Upper lobe of right lung (tissue), 1 donor: ENCODE measurements around the gene ZNF277. TPM values are rescaled to one million over a fixed set of nuclear protein-coding genes. Genes with fewer than 3 reads are reported as not detected.

Experiments
- ATAC-seq: fragments of 200-7000 bp; cut with Tn5 transposase; one replicate; pipeline ENCODE4 v1.9.1; 2020; ENCODE audit warnings: mild to moderate bottlenecking, moderate library complexity
- DNase-seq: peaks from one replicate; pipeline ENCODE4 v3.0.0-alpha.2; 2020
- H3K27ac ChIP-seq: fragments of 200-600 bp; one replicate; pipeline ENCODE4 v1.8.0; 2022
- H3K27me3 ChIP-seq: fragments of 200-600 bp; one replicate; pipeline ENCODE4 v1.8.0; 2022; ENCODE audit warnings: mild to moderate bottlenecking
- H3K36me3 ChIP-seq: fragments of 200-600 bp; one replicate; pipeline ENCODE4 v1.8.0; 2022
- H3K4me1 ChIP-seq: fragments of 200-600 bp; one replicate; pipeline ENCODE4 v1.8.0; 2022
- H3K4me3 ChIP-seq: fragments of 200-600 bp; one replicate; pipeline ENCODE4 v1.8.0; 2022; ENCODE audit warnings: mild to moderate bottlenecking
- H3K9me3 ChIP-seq: fragments of 200-600 bp; one replicate; pipeline ENCODE4 v1.8.0; 2022
- CTCF ChIP-seq: fragments of 200-600 bp; IDR thresholded peaks from one replicate; pipeline ENCODE4 v1.8.0; 2022; ENCODE audit warnings: antibody characterized with exemption
- intact Hi-C: fragments of 100-400 bp; cut with DNase I; formaldehyde crosslinking; loops from one replicate; pipeline ENCODE4 v1.11.0; 2022
- total RNA-seq: library from RNA; stranded (reverse); fragmentation: NEBNext Ultra II Directional; extraction: Animal tissue kit (Norgen Biotek cat#: 25700); gene quantifications from one replicate; pipeline ENCODE4 v1.2.1, GENCODE V29; 2021
- donor health status: DM: no; HTN: yes; CAD: no; lungs with severe emphysema.

The ZNF277 gene
- total RNA-seq, 1 donor from 2014 or later = 31.0 TPM

DNA sequence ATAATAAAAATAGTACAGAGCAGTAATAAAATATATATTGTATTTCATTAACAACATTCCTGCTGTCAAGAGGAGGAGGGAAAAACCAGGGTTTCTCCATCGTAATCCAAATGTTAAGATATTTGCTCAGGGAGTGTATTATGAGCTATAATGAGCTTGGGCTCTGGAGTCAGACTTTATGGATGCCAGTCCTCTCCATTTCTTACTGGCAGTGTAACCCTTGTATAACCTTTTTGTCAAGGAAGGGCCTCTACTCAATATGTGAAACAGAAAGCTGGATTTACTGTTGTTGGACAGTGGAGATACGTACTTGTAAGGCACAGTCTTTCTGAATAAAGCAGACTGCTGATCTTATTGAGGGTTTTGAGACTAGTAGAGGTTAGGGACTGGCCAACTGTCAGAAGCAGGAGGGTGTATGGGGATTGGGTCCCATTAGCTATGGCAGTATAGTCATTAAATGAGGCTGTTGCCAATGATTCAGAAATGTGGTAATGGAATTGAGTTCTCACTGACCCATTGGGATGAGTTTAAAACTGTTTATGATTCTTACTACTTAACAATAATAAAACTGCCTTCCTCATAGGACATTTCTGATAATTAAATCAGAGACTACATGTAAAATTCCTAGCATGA, 56.5 kb downstream of the ZNF277 start:
- H3K9me3 ChIP-seq = no peaks in the 10 kb centered on the region
- no peak for TF ChIP-seq CTCF
- H3K27me3 ChIP-seq = no peaks in the 10 kb centered on the region
- no peak overlapping the region for H3K4me3 ChIP-seq
- no peak overlapping the region for H3K27ac ChIP-seq
- ATAC-seq = peak; percentile 72
- H3K36me3 ChIP-seq = no peaks in the 10 kb centered on the region
- no peak for DNase-seq
- intact Hi-C loops = no loop called here
- peaks cover 25% of the 10 kb centered on the region for H3K4me1 ChIP-seq

DNA sequence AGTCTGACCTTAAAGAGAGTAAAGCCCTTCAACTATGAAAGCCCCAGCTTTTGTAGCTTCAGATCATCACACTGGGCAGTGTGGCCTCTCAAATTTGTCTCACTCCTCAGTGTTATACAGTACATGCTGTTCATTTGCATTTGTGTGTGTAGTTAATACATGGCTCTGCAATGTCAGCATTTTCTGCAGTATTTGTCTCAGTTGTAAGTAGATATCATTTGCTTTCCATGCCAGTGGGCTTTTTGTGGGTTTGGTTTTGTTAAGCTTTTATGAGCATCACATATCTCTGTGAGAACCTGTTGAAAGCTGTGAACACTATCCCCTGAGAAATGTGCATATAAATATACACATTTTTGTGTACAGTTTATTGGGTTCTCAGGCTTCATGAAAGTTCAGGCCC, 57.0 kb downstream of the ZNF277 start:
- Histone ChIP-seq H3K27me3 (no peaks in the 10 kb centered on the region), H3K4me1 (peaks cover 25% of the 10 kb centered on the region), H3K27ac (no peak overlapping the region), H3K9me3 (no peaks in the 10 kb centered on the region), H3K36me3 (no peaks in the 10 kb centered on the region), H3K4me3 (no peak overlapping the region)
- intact Hi-C loops = no loop called here
- DNase-seq (no peak), ATAC-seq (no peak)
- TF ChIP-seq CTCF = no peak

DNA sequence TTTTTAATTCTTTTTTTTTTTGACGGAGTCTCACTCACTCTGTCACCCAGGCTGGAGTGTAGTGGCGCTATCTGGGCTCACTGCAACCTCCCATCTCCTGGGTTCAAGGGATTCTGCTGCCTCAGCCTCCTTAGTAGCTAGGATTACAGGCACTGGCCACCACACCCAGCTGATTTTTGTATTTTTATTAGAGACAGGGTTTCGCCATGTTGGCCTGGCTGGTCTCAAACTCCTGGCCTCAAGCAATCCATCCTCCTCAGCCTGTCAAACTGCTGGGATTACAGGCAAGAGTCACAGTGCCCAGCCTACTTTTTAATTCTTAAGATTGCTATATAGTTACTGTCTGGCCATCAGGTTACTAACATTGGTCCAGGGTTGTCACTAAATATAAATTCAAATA, 59.6 kb downstream of the ZNF277 start:
- no peaks in the 10 kb centered on the region for H3K27me3 ChIP-seq
- no peak for TF ChIP-seq CTCF
- peaks cover 25% of the 10 kb centered on the region for H3K4me1 ChIP-seq
- H3K36me3 ChIP-seq = no peaks in the 10 kb centered on the region
- H3K9me3 ChIP-seq = no peaks in the 10 kb centered on the region
- H3K27ac ChIP-seq = no peak overlapping the region
- ATAC-seq (no peak), DNase-seq (no peak)
- intact Hi-C loops = no loop called here
- H3K4me3 ChIP-seq = no peak overlapping the region

DNA sequence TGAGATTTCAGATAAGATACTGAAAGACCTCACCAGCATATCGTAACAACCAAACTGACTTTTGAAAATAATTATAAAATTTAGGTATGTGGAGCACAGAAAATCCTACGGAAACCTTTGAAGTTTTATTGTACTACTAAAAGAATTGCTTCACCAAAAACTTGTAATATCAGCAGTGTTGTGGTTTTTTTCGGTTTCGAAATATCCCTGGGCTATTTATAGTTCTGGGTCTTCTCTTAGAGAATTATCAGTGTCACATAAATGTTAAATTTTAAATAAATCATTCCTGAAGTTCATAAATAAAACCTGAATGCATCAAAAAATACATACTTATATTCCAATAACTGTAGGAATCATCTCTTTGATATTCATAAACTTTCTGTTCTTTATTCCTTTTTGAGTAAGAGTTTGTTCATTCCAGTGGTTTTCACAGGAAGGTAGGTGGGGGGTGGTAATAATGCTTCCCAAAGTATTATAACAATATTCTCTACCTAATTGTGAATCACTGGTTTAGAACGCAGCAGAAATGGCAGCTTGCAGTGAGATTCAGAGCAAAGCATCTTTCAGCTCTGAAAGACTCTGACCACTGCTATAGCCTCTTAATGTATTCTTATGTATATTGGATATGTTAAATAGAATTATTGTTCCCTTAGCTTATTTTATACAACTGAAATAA, 60.2 kb downstream of the ZNF277 start:
- no peak for ATAC-seq
- Histone ChIP-seq H3K4me3 (no peak overlapping the region), H3K4me1 (peaks cover 25% of the 10 kb centered on the region), H3K9me3 (no peaks in the 10 kb centered on the region), H3K27ac (no peak overlapping the region), H3K36me3 (no peaks in the 10 kb centered on the region), H3K27me3 (no peaks in the 10 kb centered on the region)
- intact Hi-C loops = no loop called here
- no peak for DNase-seq
- no peak for TF ChIP-seq CTCF

- intact Hi-C loops = no loop called here
- H3K4me1 ChIP-seq = peaks cover 19% of the 10 kb centered on the region
- no peak overlapping the region for H3K4me3 ChIP-seq
- ATAC-seq (no peak), DNase-seq (no peak)
- H3K9me3 ChIP-seq = no peaks in the 10 kb centered on the region
- H3K27me3 ChIP-seq = no peaks in the 10 kb centered on the region
- no peaks in the 10 kb centered on the region for H3K36me3 ChIP-seq
- H3K27ac ChIP-seq = no peak overlapping the region
- no peak for TF ChIP-seq CTCF
Measured at GRCh38 chr7:112267944-112268691, 61.6 kb downstream of the ZNF277 start.
